Adipocyte (in vitro differentiated cells): Measurements from ENCODE around the gene PIEZO1.
"Not testable (repeated sequence)": the region's sequence is repeated elsewhere in the genome, so short reads cannot be mapped to it uniquely, and the experiment has no call there.

Experiments
- DNase-seq: peaks from one replicate; pipeline ENCODE4 v3.0.0-alpha.2; 2015; ENCODE audit warnings: low read depth
- H3K27me3 ChIP-seq: replicated peaks from 2 replicates; pipeline ENCODE4 v1.7.0; 2013; ENCODE audit warnings: mild to moderate bottlenecking, low read length, moderate library complexity; ENCODE audit not compliant: control insufficient read depth, insufficient read depth
- H3K36me3 ChIP-seq: 2 replicates; pipeline ENCODE4 v1.7.0; 2013; ENCODE audit warnings: low read length, mild to moderate bottlenecking, moderate library complexity; ENCODE audit not compliant: control insufficient read depth, insufficient read depth, severe bottlenecking
- H3K4me1 ChIP-seq: 2 replicates; pipeline ENCODE4 v1.7.0; 2013; ENCODE audit warnings: mild to moderate bottlenecking, low read length, moderate library complexity; ENCODE audit not compliant: control insufficient read depth, insufficient read depth
- H3K4me3 ChIP-seq: 2 replicates; pipeline ENCODE4 v1.7.0; 2013; ENCODE audit warnings: mild to moderate bottlenecking, low read length, moderate library complexity
- H3K9ac ChIP-seq: 2 replicates; pipeline ENCODE4 v1.7.0; 2013; ENCODE audit warnings: mild to moderate bottlenecking, low read length, moderate library complexity
- H3K9me3 ChIP-seq: 2 replicates; pipeline ENCODE4 v1.7.0; 2013; ENCODE audit warnings: mild to moderate bottlenecking, low read length, moderate library complexity; ENCODE audit not compliant: control insufficient read depth

Gene PIEZO1

GRCh38 chr16:88823646-88824045, 38.6 kb upstream of the PIEZO1 start:
- H3K36me3 ChIP-seq, result peaks cover 13% of the 10 kb centered on the region
- not testable (repeated sequence) for H3K9me3 ChIP-seq, DNase-seq, H3K9ac ChIP-seq, H3K27me3 ChIP-seq, H3K4me3 ChIP-seq, H3K4me1 ChIP-seq

GRCh38 chr16:88822281-88823040, 37.4 kb upstream of the PIEZO1 start:
- Histone ChIP-seq H3K4me1 (no peaks in the 10 kb centered on the region), H3K27me3 (no peaks in the 10 kb centered on the region), H3K36me3 (peaks cover 13% of the 10 kb centered on the region), H3K9ac (no peak overlapping the region), H3K4me3 (no peak overlapping the region), H3K9me3 (no peaks in the 10 kb centered on the region)
- no peak for DNase-seq

- no peak overlapping the region for H3K9ac ChIP-seq
- H3K9me3 ChIP-seq, result no peaks in the 10 kb centered on the region
- peaks cover 13% of the 10 kb centered on the region for H3K36me3 ChIP-seq
- H3K4me3 ChIP-seq, result no peak overlapping the region
- H3K4me1 ChIP-seq, result no peaks in the 10 kb centered on the region
- no peak for DNase-seq
- no peaks in the 10 kb centered on the region for H3K27me3 ChIP-seq
These were observed 36.3 kb upstream of the PIEZO1 start for GRCh38 chr16:88821168-88821850.

GRCh38 chr16:88820385-88821025, 35.5 kb upstream of the PIEZO1 start:
- no peaks in the 10 kb centered on the region for H3K4me1 ChIP-seq
- H3K4me3 ChIP-seq, result no peak overlapping the region
- H3K9me3 ChIP-seq, result no peaks in the 10 kb centered on the region
- H3K36me3 ChIP-seq, result peaks cover 13% of the 10 kb centered on the region
- H3K27me3 ChIP-seq, result no peaks in the 10 kb centered on the region
- no peak for DNase-seq
- no peak overlapping the region for H3K9ac ChIP-seq

- H3K4me3 ChIP-seq, result no peak overlapping the region
- no peak for DNase-seq
- H3K4me1 ChIP-seq, result no peaks in the 10 kb centered on the region
- H3K27me3 ChIP-seq, result no peaks in the 10 kb centered on the region
- no peak overlapping the region for H3K9ac ChIP-seq
- H3K36me3 ChIP-seq, result peaks cover 8% of the 10 kb centered on the region
- no peaks in the 10 kb centered on the region for H3K9me3 ChIP-seq
These were observed 34.1 kb upstream of the PIEZO1 start for GRCh38 chr16:88819126-88819525.

GRCh38 chr16:88818575-88818874, 33.5 kb upstream of the PIEZO1 start:
- no peak overlapping the region for H3K4me3 ChIP-seq
- H3K27me3 ChIP-seq, result no peaks in the 10 kb centered on the region
- H3K36me3 ChIP-seq, result peaks cover 8% of the 10 kb centered on the region
- DNase-seq, result no peak
- no peaks in the 10 kb centered on the region for H3K4me1 ChIP-seq
- no peak overlapping the region for H3K9ac ChIP-seq
- no peaks in the 10 kb centered on the region for H3K9me3 ChIP-seq

GRCh38 chr16:88817785-88818574, 33.0 kb upstream of the PIEZO1 start:
- Histone ChIP-seq H3K4me3 (no peak overlapping the region), H3K27me3 (no peaks in the 10 kb centered on the region), H3K4me1 (no peaks in the 10 kb centered on the region), H3K36me3 (peaks cover 8% of the 10 kb centered on the region), H3K9me3 (no peaks in the 10 kb centered on the region), H3K9ac (no peak overlapping the region)
- no peak for DNase-seq

- DNase-seq, result no peak
- Histone ChIP-seq H3K4me3 (no peak overlapping the region), H3K36me3 (peaks cover 8% of the 10 kb centered on the region), H3K9ac (no peak overlapping the region), H3K4me1 (no peaks in the 10 kb centered on the region), H3K27me3 (no peaks in the 10 kb centered on the region), H3K9me3 (no peaks in the 10 kb centered on the region)
These were observed 31.9 kb upstream of the PIEZO1 start for GRCh38 chr16:88816736-88817535.

GRCh38 chr16:88815901-88816589, 31.0 kb upstream of the PIEZO1 start:
- Histone ChIP-seq H3K4me3 (no peak overlapping the region), H3K27me3 (no peaks in the 10 kb centered on the region), H3K36me3 (no peaks in the 10 kb centered on the region), H3K4me1 (no peaks in the 10 kb centered on the region), H3K9ac (no peak overlapping the region), H3K9me3 (no peaks in the 10 kb centered on the region)
- DNase-seq, result peak; percentile 26

- Histone ChIP-seq H3K36me3 (no peaks in the 10 kb centered on the region), H3K27me3 (no peaks in the 10 kb centered on the region), H3K9ac (no peak overlapping the region), H3K4me3 (no peak overlapping the region), H3K4me1 (peaks cover 8% of the 10 kb centered on the region), H3K9me3 (no peaks in the 10 kb centered on the region)
- DNase-seq, result no peak
These were observed 30.2 kb upstream of the PIEZO1 start for GRCh38 chr16:88815227-88815626.
